Activated CD4-positive, alpha-beta memory T cell treated with anti-CD3 and anti-CD28 coated beads, Interleukin-2, amount 10 ng/mL, durations not matched to agents 7 days and 5 days (primary cell): ENCODE measurements around the gene FANCI. TPM values are rescaled to one million over a fixed set of nuclear protein-coding genes. Genes with fewer than 3 reads are reported as not detected.
A peak's percentile ranks its signal among the peaks of the same experiment; 100 is the strongest.
"Not testable (repeated sequence)": the region's sequence is repeated elsewhere in the genome, so short reads cannot be mapped to it uniquely, and the experiment has no call there.

Experiments
- CTCF ChIA-PET: fragments of 350-600 bp; sonication (Branson Sonifier 250); formaldehyde crosslinking; loops from one replicate; lab custom pipeline; 2021; ENCODE audit warnings: antibody characterized with exemption, inconsistent platforms; lab: Charles Lee
- POLR2A ChIA-PET: fragments of 350-600 bp; sonication (Branson Sonifier 250); formaldehyde crosslinking; loops from one replicate; lab custom pipeline; 2021; ENCODE audit warnings: antibody characterized with exemption; lab: Charles Lee
- DNase-seq: peaks from one replicate; pipeline ENCODE4 v3.0.0-alpha.2; 2020
- H3K27ac Mint-ChIP-seq: one replicate; pipeline ENCODE4 v1.8.0; 2021; ENCODE audit warnings: mild to moderate bottlenecking, mixed read lengths
- H3K27me3 Mint-ChIP-seq: one replicate; pipeline ENCODE4 v1.8.0; 2021; ENCODE audit warnings: mixed read lengths
- H3K36me3 Mint-ChIP-seq: one replicate; pipeline ENCODE4 v1.8.0; 2021; ENCODE audit warnings: low read depth, mixed read lengths
- H3K4me1 Mint-ChIP-seq: one replicate; pipeline ENCODE4 v1.8.0; 2021; ENCODE audit warnings: mixed read lengths
- H3K4me3 Mint-ChIP-seq: one replicate; pipeline ENCODE4 v1.8.0; 2021; ENCODE audit warnings: mild to moderate bottlenecking, mixed read lengths
- H3K9me3 Mint-ChIP-seq: one replicate; pipeline ENCODE4 v1.8.0; 2021; ENCODE audit warnings: mixed read lengths
- total RNA-seq, 2 experiments: library from RNA; stranded (reverse); gene quantifications; one replicate each; pipeline ENCODE4 v1.2.3, GENCODE V29; 2021

FANCI gene
- total RNA-seq, 2 experiments from 2014 or later = 196 TPM

GRCh38 chr15:89226359-89227221 lies 17.2 kb upstream of the FANCI start:
- H3K27me3 Mint-ChIP-seq = peaks cover 4% of the 10 kb centered on the region
- peaks cover 11% of the 10 kb centered on the region for H3K4me1 Mint-ChIP-seq
- ChIA-PET POLR2A (no interaction called here), CTCF (interaction anchor here (1.7 kb wide), 1 partner anchor 20 kb away, joined by 8 read pairs; no protein-coding TSS in a partner anchor)
- H3K27ac Mint-ChIP-seq = no peak overlapping the region
- DNase-seq = no peak
- no peaks in the 10 kb centered on the region for H3K36me3 Mint-ChIP-seq
- H3K4me3 Mint-ChIP-seq = no peak overlapping the region
- no peaks in the 10 kb centered on the region for H3K9me3 Mint-ChIP-seq

DNA sequence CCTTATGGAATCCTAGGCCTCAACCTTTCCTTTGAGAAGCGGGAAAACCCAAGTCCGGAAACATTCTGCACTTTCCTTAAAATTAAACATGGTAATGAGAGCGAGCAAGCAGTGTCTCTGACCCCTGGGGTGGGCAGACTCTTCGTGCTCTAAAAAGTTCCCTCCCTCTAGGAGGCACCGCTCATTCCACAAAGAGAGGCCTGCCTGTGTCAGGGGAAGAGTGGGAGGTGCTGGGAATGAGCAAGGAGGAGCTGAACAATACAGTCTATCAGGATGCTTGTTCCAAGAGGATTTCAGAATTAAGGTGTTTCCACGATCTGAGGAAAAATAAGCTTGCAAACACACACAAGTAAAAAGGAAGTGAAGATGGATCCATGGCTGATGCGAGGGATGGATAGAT lies 16.4 kb upstream of the FANCI start:
- DNase-seq = no peak
- Mint-ChIP-seq H3K4me1 (peaks cover 13% of the 10 kb centered on the region), H3K27me3 (peaks cover 9% of the 10 kb centered on the region), H3K4me3 (no peak overlapping the region), H3K9me3 (no peaks in the 10 kb centered on the region), H3K27ac (no peak overlapping the region), H3K36me3 (no peaks in the 10 kb centered on the region)
- POLR2A ChIA-PET = interaction anchor here (0.9 kb wide), 1 partner anchor 21 kb away, joined by 3 read pairs; no protein-coding TSS in a partner anchor
- CTCF ChIA-PET = interaction anchor here (0.8 kb wide), 1 partner anchor 21 kb away, joined by 3 read pairs; no protein-coding TSS in a partner anchor

- H3K27ac Mint-ChIP-seq = no peak overlapping the region
- H3K4me3 Mint-ChIP-seq = no peak overlapping the region
- DNase-seq = no peak
- ChIA-PET CTCF (interaction anchor here (0.6 to 2.2 kb wide), 2 partner anchors 23 to 40 kb away, joined by 5 to 16 read pairs; no protein-coding TSS in a partner anchor), POLR2A (interaction anchor here (1.5 kb wide), 1 partner anchor 14 kb away, joined by 10 read pairs; the partner anchor contains the start of gene FANCI)
- H3K9me3 Mint-ChIP-seq = no peaks in the 10 kb centered on the region
- H3K4me1 Mint-ChIP-seq = peaks cover 13% of the 10 kb centered on the region
- H3K36me3 Mint-ChIP-seq = no peaks in the 10 kb centered on the region
- H3K27me3 Mint-ChIP-seq = peaks cover 22% of the 10 kb centered on the region
These were observed 13.5 kb upstream of the FANCI start for GRCh38 chr15:89230277-89230676.

- CTCF ChIA-PET = interaction anchor here (2.2 kb wide), 1 partner anchor 25 kb away, joined by 16 read pairs; no protein-coding TSS in a partner anchor
- Mint-ChIP-seq H3K27ac (no peak overlapping the region), H3K27me3 (peaks cover 29% of the 10 kb centered on the region), H3K9me3 (no peaks in the 10 kb centered on the region), H3K36me3 (no peaks in the 10 kb centered on the region), H3K4me3 (no peak overlapping the region), H3K4me1 (peaks cover 13% of the 10 kb centered on the region)
- POLR2A ChIA-PET = no interaction called here
- DNase-seq = no peak
These were observed 11.9 kb upstream of the FANCI start for GRCh38 chr15:89231832-89232231.

- H3K27me3 Mint-ChIP-seq = peaks cover 26% of the 10 kb centered on the region
- H3K4me1 Mint-ChIP-seq = peaks cover 13% of the 10 kb centered on the region
- H3K27ac Mint-ChIP-seq, POLR2A ChIA-PET, DNase-seq, H3K9me3 Mint-ChIP-seq, H3K4me3 Mint-ChIP-seq, H3K36me3 Mint-ChIP-seq: not testable (repeated sequence)
- CTCF ChIA-PET = interaction anchor here (1.5 to 4.4 kb wide), 2 partner anchors 33 to 37 kb away, joined by 4 to 35 read pairs; no protein-coding TSS in a partner anchor
These were observed 3.6 kb upstream of the FANCI start for GRCh38 chr15:89239883-89240810.

- CTCF ChIA-PET = interaction anchor here (2.2 to 6.0 kb wide), 3 partner anchors 36 to 185 kb away, joined by 9 to 98 read pairs (median 35); no protein-coding TSS in a partner anchor
- Mint-ChIP-seq H3K4me3 (peak overlapping the region; percentile 91), H3K27ac (peak overlapping the region; percentile 86), H3K27me3 (peaks cover 10% of the 10 kb centered on the region), H3K9me3 (no peaks in the 10 kb centered on the region), H3K36me3 (peaks cover 32% of the 10 kb centered on the region), H3K4me1 (peaks cover 39% of the 10 kb centered on the region)
- no peak for DNase-seq
- POLR2A ChIA-PET = interaction anchor here (1.1 to 3.6 kb wide), 10 partner anchors 9 to 153 kb away, joined by 3 to 41 read pairs (median 11); partner anchors contain the start of genes ABHD2 and POLG
These were observed 611 bp upstream of the FANCI start for GRCh38 chr15:89243046-89243690.

GRCh38 chr15:89244574-89244903 lies 760 bp downstream of the FANCI start:
- peak overlapping the region; percentile 91 for H3K4me3 Mint-ChIP-seq

DNA sequence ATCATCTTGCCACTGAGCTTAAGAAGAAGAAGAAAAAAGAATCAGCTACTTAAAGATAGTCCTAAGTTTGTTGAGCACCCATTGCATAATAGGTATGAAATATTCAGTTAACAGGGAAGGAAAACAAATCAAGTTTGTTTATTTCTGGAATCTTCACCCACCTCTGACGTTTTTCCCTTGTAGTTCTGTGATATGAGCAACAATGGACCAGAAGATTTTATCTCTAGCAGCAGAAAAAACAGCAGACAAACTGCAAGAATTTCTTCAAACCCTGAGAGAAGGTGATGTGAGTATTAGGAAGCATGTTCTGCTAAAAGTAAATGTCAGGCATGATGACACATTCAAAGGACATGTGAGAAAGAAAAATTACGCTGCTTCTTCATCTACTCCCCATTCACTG lies 3.7 kb downstream of the FANCI start:
- Mint-ChIP-seq H3K4me1 (peaks cover 52% of the 10 kb centered on the region), H3K27ac (no peak overlapping the region), H3K4me3 (no peak overlapping the region), H3K36me3 (peaks cover 67% of the 10 kb centered on the region), H3K27me3 (no peaks in the 10 kb centered on the region), H3K9me3 (no peaks in the 10 kb centered on the region)
- DNase-seq = no peak
- POLR2A ChIA-PET = interaction anchor here (2.6 kb wide), 1 partner anchor 9 kb away, joined by 6 read pairs; no protein-coding TSS in a partner anchor
- CTCF ChIA-PET = interaction anchor here (0.5 to 6.0 kb wide), 2 partner anchors 41 to 326 kb away, joined by 3 to 98 read pairs; no protein-coding TSS in a partner anchor

More at GRCh38 chr15:89244574-89244903, 760 bp downstream of the FANCI start:
- peaks cover 47% of the 10 kb centered on the region for H3K4me1 Mint-ChIP-seq
- H3K27me3 Mint-ChIP-seq = peaks cover 3% of the 10 kb centered on the region
- peaks cover 44% of the 10 kb centered on the region for H3K36me3 Mint-ChIP-seq
- CTCF ChIA-PET = interaction anchor here (0.7 to 6.0 kb wide), 16 partner anchors 8 to 340 kb away, joined by 3 to 98 read pairs (median 3); no protein-coding TSS in a partner anchor
- peak overlapping the region; percentile 86 for H3K27ac Mint-ChIP-seq
- no peak for DNase-seq
- POLR2A ChIA-PET = interaction anchor here (0.6 to 3.6 kb wide), 26 partner anchors 10 to 341 kb away, joined by 3 to 41 read pairs (median 4); partner anchors contain the start of genes ABHD2, MFGE8, POLG and TICRR
- H3K9me3 Mint-ChIP-seq = no peaks in the 10 kb centered on the region

GRCh38 chr15:89248584-89248983 lies 4.8 kb downstream of the FANCI start:
- Mint-ChIP-seq H3K9me3 (no peaks in the 10 kb centered on the region), H3K4me3 (no peak overlapping the region), H3K27me3 (no peaks in the 10 kb centered on the region), H3K36me3 (peaks cover 77% of the 10 kb centered on the region), H3K4me1 (peaks cover 45% of the 10 kb centered on the region), H3K27ac (no peak overlapping the region)
- CTCF ChIA-PET = interaction anchor here (1.0 to 6.0 kb wide), 2 partner anchors 43 to 110 kb away, joined by 3 to 98 read pairs; no protein-coding TSS in a partner anchor
- DNase-seq = no peak
- POLR2A ChIA-PET = no interaction called here

DNA sequence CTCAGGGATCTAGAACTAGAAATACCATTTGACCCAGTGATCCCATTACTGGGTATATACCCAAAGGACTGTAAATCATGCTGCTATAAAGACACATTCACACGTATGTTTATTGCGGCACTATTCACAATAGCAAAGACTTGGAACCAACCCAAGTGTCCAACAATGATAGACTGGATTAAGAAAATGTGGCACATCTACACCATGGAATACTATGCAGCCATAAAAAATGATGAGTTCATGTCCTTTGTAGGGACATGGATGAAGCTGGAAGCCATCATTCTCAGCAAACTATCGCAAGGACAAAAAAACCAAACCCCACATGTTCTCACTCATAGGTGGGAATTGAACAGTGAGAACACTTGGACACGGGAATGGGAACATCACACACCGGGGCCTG lies 6.4 kb downstream of the FANCI start:
- H3K27ac Mint-ChIP-seq, DNase-seq, H3K9me3 Mint-ChIP-seq, POLR2A ChIA-PET, H3K27me3 Mint-ChIP-seq, CTCF ChIA-PET, H3K4me3 Mint-ChIP-seq: not testable (repeated sequence)
- peaks cover 40% of the 10 kb centered on the region for H3K4me1 Mint-ChIP-seq
- peaks cover 81% of the 10 kb centered on the region for H3K36me3 Mint-ChIP-seq

- H3K36me3 Mint-ChIP-seq = peaks cover 61% of the 10 kb centered on the region
- not testable (repeated sequence) for H3K4me1 Mint-ChIP-seq, H3K9me3 Mint-ChIP-seq, H3K4me3 Mint-ChIP-seq, H3K27ac Mint-ChIP-seq, H3K27me3 Mint-ChIP-seq, DNase-seq
- CTCF ChIA-PET = interaction anchor here (1.4 to 3.1 kb wide), 3 partner anchors 10 to 70 kb away, joined by 6 to 13 read pairs (median 6); partner anchors contain the start of gene FANCI
- POLR2A ChIA-PET = interaction anchor here (1.2 kb wide), 1 partner anchor 42 kb away, joined by 3 read pairs; no protein-coding TSS in a partner anchor
These were observed 33.5 kb downstream of the FANCI start for GRCh38 chr15:89277281-89277680.
